HUES48 (cell line): ENCODE results near the gene ZEB2.
A peak's percentile ranks its signal among the peaks of the same experiment; 100 is the strongest.

Experiments
- H3K27ac ChIP-seq: one replicate; pipeline ENCODE4 v1.7.0; 2013; ENCODE audit warnings: low read depth, low read length, inconsistent platforms
- H3K27me3 ChIP-seq: 2 replicates; pipeline ENCODE4 v1.6.1; 2013; ENCODE audit warnings: mild to moderate bottlenecking, low read length; ENCODE audit not compliant: control insufficient read depth, insufficient read depth
- H3K36me3 ChIP-seq: 2 replicates; pipeline ENCODE4 v1.6.1; 2013; ENCODE audit warnings: low read length; ENCODE audit not compliant: control insufficient read depth, insufficient read depth
- H3K4me1 ChIP-seq: 2 replicates; pipeline ENCODE4 v1.6.1; 2013; ENCODE audit warnings: mild to moderate bottlenecking, low read length; ENCODE audit not compliant: control insufficient read depth, insufficient read depth
- H3K4me3 ChIP-seq: 2 replicates; pipeline ENCODE4 v1.5.1; 2013; ENCODE audit warnings: mild to moderate bottlenecking, low read depth, low read length
- H3K9ac ChIP-seq: 2 replicates; pipeline ENCODE4 v1.6.1; 2013; ENCODE audit warnings: mild to moderate bottlenecking, low read depth, low read length, moderate library complexity
- H3K9me3 ChIP-seq: 2 replicates; pipeline ENCODE4 v1.6.1; 2013; ENCODE audit warnings: low read length; ENCODE audit not compliant: control insufficient read depth, insufficient read depth

The ZEB2 gene

DNA sequence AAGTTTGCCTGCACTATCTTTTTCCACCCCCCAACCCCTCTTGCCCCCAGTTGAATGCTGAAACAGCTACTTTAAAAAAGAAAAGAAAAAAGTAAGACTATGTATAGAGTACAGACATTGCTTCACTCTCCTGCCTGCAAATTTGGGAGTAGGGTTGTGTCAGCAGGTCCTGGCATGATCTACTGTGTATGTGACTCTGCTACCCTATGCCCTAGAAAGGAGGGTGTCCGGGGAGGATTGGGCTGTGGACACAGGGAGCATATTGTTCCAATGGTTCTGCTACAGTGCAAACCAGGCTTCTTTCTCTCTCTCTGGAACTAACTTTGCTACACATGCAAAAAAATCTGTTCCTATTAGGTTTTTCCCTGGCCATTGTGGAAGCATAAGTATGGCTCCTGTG, 9.9 kb upstream of the ZEB2 start:
- Histone ChIP-seq H3K36me3 (no peaks in the 10 kb centered on the region), H3K27me3 (no peaks in the 10 kb centered on the region; the same call in 1 of the 2 replicates), H3K4me1 (peaks cover 11% of the 10 kb centered on the region), H3K9me3 (no peaks in the 10 kb centered on the region), H3K4me3 (no peak overlapping the region), H3K9ac (no peak overlapping the region), H3K27ac (no peak overlapping the region)

DNA sequence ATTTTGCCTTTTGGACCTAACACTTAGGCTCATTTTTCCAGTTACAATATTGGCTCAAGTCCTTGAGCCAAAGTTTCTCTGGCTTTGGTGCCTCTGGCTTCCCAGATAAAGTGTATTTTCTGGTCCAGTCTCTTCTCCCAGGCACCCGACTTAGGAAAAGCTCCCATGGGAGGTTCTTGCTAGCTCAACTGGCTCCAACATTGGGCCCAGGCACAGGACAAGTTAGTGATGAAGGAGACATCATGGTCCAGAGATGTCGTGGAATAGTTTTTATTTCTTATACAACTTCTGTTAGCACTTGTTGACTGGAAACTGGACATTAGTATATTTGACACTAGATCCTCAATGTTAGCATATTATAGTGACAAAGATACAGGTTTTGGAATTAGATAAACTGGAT, 8.2 kb upstream of the ZEB2 start:
- H3K4me1 ChIP-seq, result peaks cover 13% of the 10 kb centered on the region
- H3K9ac ChIP-seq, result no peak overlapping the region
- no peaks in the 10 kb centered on the region for H3K9me3 ChIP-seq
- H3K27ac ChIP-seq, result no peak overlapping the region
- no peaks in the 10 kb centered on the region for H3K36me3 ChIP-seq
- H3K4me3 ChIP-seq, result no peak overlapping the region
- peaks cover under 1% of the 10 kb centered on the region for H3K27me3 ChIP-seq

DNA sequence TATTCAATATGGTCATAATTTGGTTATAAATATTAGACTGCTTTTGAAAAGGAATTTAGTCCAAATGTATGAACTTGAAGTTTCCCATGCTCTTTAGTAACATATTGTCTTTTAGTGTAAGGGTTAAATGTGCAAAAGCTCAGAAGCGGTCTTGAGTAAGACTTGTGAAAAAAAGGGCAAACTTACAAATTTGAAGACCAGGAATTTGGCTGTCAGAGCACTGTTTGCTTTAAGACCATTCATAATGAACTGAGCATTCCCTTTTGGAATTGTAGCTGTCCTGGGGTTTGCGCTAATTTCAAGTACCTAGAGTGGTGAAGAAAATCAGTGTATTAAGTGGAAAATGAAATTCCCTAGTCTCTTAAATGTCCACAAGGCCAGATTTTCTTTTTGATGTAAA, 6.9 kb upstream of the ZEB2 start:
- H3K9ac ChIP-seq, result no peak overlapping the region
- peaks cover 13% of the 10 kb centered on the region for H3K27me3 ChIP-seq
- H3K36me3 ChIP-seq, result no peaks in the 10 kb centered on the region
- H3K27ac ChIP-seq, result no peak overlapping the region
- H3K9me3 ChIP-seq, result no peaks in the 10 kb centered on the region
- peaks cover 19% of the 10 kb centered on the region for H3K4me1 ChIP-seq
- H3K4me3 ChIP-seq, result no peak overlapping the region

DNA sequence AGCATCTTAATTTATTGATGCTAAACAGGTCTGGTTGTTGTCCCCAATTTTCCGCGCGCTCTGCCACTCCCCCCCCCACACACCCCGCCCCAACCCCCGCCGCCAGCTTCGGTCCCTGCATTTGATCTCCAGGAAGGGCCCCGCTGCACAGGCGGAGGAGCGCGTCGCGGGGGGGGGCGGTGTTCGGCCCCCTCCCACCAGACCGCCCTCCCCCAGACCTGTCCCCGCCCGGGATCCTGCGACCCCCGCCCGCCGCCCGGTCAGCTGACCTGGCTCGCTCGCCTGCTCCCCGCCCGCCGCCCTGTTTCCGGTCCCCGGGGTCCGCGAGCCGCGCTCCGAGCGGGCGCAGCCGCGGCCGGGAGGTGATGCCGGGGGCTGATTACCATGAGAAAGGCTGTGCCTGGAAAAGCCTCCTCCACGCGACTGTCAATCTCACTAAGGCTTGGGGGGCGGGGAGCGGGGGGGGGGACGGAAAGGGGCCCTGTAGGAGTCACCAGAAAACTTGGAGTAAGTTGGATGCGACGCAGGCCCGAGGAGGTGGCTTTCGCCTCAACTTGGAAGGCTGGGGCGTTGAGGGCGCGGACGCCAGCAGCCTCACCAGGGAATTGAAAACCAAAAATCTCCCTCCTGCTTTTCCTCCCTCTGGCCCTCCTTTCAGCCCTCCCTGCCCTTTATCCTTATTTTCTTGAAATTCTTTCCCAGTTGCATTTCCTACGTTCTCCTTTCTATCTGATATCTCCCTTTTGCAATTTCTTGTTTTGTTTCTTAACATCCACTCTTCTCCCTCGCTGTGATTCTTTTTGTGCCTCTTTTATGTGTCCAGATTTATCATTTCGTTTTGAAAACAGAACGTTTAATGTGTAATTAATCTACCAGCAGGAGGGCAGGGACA, 4.4 kb upstream of the ZEB2 start:
- Histone ChIP-seq H3K27me3 (peaks cover 37% of the 10 kb centered on the region), H3K9me3 (no peaks in the 10 kb centered on the region), H3K36me3 (no peaks in the 10 kb centered on the region), H3K4me3 (peak overlapping the region; percentile 59), H3K4me1 (peaks cover 40% of the 10 kb centered on the region), H3K27ac (peak overlapping the region; percentile 83), H3K9ac (peak overlapping the region; percentile 19; the same call in 1 of the 2 replicates)

DNA sequence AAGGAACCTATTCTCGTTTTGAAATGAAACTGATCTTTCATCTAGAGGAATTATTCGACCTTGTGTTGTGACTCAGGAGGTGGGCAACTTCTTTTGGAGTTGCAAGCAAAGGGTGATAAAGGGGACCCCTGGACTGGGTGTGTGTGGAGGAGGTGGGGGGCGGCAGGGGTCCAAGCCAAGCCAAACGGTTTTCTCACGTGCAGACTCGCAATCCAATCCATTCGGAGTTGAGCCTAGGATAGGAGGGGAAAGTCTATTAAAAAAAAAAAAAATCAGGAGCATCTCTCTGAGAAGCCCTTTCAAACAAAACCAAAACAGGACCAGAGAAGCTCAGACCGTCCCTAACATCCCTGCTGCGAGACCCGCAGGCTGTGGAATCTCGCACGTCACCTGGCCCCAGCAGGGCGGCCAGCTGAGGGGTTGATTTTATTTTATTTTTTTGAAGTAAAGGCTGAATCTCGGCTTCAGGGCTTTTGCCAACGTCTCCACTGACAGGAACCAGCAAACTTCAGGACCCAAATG, 3.7 kb upstream of the ZEB2 start:
- Histone ChIP-seq H3K4me1 (peaks cover 46% of the 10 kb centered on the region), H3K9ac (no peak overlapping the region), H3K27ac (peak overlapping the region; percentile 83), H3K36me3 (no peaks in the 10 kb centered on the region), H3K27me3 (peaks cover 44% of the 10 kb centered on the region), H3K4me3 (peak overlapping the region; percentile 56), H3K9me3 (no peaks in the 10 kb centered on the region)

DNA sequence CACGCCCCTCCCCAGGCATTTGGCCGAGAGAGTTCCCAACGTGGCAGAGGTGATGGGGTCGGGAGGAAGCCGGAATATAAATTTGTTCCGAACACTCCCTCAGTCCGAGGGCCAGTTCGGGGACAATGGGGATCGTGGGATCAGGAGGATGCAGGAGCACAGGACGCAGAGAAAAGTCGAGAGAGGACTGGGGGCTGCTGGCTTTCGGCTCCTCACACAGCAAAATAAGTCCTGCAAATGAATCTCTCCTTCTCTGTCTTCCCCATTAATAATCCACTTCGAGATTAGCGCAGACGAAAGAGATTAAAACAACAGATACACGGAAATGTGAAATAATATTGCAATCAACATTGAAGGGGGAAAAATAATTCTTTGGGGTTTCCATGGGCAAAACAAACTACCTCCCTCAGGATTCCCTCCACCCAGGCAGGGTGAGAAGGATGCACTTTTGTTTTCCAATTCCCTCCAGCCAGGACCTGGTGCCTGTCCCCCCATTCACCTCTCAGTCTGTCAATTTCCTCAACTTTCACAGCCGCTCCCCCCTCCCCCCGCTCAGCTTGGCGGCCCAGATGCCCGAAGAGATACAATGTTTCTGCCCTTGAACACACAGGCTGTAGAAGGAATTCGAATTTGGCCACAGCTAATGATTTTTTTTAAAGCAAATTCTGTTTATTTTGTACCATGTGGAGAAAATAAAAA, 3.1 kb upstream of the ZEB2 start:
- Histone ChIP-seq H3K4me1 (peaks cover 52% of the 10 kb centered on the region), H3K9me3 (no peaks in the 10 kb centered on the region), H3K27ac (peak overlapping the region; percentile 83), H3K27me3 (peaks cover 50% of the 10 kb centered on the region), H3K36me3 (no peaks in the 10 kb centered on the region), H3K4me3 (peak overlapping the region; percentile 56), H3K9ac (no peak overlapping the region)

DNA sequence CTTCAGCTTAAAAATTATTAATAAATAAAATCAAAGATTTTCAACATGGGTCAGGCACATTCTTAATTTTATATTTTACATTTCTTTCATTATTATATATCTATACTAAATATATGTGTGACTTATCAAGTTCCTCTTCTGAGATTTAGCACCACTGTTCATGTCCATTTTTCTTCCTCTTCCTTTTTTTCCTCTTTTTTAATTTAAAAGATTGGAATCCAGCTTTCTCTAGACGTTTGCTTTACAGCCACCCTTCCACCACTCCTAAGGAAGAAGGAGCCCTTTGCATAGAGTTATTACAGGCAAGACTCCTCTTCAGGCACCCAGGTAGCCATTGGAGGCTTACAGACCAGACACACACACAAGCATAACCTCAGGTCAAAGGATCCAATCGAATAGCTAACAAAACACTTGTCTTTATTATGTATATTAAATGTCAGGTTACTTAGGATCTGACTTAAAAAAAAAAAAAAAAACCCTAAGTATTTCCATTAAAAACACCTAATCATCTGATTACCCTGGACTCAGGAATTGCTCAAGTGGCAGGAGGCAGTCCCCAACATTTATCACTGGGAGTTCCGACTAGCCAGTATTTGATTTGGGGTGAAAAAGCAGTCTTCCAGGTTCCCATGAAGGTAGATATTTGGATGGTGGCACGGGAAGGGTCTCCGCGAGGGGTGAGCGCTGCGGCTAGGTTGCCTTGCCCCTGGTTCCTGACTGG, 2.4 kb upstream of the ZEB2 start:
- Histone ChIP-seq H3K4me1 (peaks cover 54% of the 10 kb centered on the region), H3K9ac (no peak overlapping the region), H3K27me3 (peaks cover 57% of the 10 kb centered on the region), H3K36me3 (no peaks in the 10 kb centered on the region), H3K9me3 (no peaks in the 10 kb centered on the region), H3K27ac (peak overlapping the region; percentile 83), H3K4me3 (peak overlapping the region; percentile 56)

DNA sequence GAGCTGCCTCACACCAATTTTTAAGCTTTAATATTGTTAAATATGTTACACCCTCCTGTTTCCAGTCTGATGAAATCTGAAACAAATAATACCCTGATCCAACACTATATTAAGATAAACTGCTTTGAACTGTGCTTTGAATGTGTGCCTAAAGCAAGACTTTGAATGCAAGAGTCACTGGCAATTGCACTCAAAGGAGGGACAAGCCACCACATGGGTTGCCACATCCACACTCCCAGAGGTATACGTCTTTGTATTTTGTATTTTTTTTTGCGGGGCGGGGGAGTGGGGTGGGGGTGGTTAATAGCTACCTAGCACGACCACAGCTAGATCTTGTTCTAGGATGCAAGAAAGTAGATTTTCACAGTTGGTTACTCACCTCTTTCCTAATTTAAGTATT, 1.8 kb upstream of the ZEB2 start:
- Histone ChIP-seq H3K27ac (no peak overlapping the region), H3K4me1 (peaks cover 54% of the 10 kb centered on the region), H3K36me3 (no peaks in the 10 kb centered on the region), H3K9ac (no peak overlapping the region), H3K27me3 (peaks cover 61% of the 10 kb centered on the region), H3K4me3 (0 out of 2 replicates have a peak overlapping the region, but pooled peaks have one; percentile 5), H3K9me3 (no peaks in the 10 kb centered on the region)

DNA sequence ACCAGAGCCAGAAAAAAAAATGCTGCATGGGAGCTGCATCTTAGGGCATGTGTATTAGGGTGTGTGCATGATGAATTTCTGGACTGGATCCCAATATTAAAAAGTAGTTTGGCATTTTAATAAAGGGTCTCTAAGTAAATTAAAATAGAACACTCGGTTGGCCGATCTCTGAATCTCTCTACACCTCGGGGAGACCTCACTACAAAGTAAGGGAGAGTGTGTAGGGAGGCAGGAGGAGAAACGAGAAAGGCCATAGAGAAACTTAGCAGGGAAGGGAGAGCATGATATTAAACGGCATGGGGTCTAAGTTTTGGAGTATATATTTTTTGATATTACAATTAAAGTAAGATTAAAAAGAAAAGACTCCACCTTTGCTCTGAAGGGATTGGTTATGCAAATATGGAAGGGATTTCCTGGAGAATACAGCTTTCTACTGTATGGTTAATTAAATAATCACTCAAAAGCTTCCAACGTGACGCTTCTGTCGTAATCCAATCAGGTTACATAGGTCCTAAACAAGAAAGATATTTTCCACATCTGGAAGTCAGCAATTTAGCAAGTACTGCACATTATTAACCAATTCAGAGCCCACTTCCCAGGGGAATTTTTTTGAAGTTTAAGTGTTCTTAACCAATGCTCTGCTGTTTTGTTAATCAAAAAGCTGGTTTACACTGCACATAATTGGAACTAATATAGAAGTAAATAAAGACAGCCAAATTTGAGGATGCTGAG, 1.0 kb upstream of the ZEB2 start:
- Histone ChIP-seq H3K36me3 (no peaks in the 10 kb centered on the region), H3K27ac (no peak overlapping the region), H3K9ac (no peak overlapping the region), H3K4me3 (peak overlapping the region; percentile 5; the same call in 1 of the 2 replicates), H3K27me3 (peaks cover 67% of the 10 kb centered on the region), H3K4me1 (peaks cover 53% of the 10 kb centered on the region), H3K9me3 (no peaks in the 10 kb centered on the region)

DNA sequence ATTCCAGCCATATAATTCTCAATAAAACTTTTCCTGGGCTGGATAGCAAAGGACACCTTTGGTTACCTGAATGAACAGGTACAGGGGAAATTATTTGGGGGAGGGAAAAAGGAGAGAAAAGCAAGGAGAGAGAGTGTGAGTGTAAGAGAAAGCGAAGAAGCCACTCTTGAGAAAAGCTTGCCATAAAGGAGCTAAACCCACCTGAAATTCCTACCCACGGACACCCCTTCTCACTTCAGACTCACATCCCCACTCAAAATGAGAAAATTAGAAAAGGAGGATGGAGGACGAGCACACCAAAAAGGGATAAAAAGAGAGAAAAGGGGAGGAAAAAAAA, 354 bp downstream of the ZEB2 start:
- Histone ChIP-seq H3K9me3 (no peaks in the 10 kb centered on the region), H3K4me1 (peaks cover 49% of the 10 kb centered on the region), H3K27me3 (peaks cover 81% of the 10 kb centered on the region), H3K27ac (no peak overlapping the region), H3K36me3 (no peaks in the 10 kb centered on the region), H3K9ac (no peak overlapping the region), H3K4me3 (peak overlapping the region; percentile 57)
